Stimulated activated CD8-positive, alpha-beta memory T cell treated with anti-CD3 and anti-CD28 coated beads, Interleukin-12 subunit alpha, Interleukin-12 subunit beta, amount 100 ng/mL, for 24 hours (primary cell): ENCODE measurements around the gene MYEOV.

Experiments
- DNase-seq: peaks from one replicate; pipeline ENCODE4 v3.0.0-alpha.2; 2020; ENCODE audit errors: extremely low read depth

The MYEOV gene

DNA sequence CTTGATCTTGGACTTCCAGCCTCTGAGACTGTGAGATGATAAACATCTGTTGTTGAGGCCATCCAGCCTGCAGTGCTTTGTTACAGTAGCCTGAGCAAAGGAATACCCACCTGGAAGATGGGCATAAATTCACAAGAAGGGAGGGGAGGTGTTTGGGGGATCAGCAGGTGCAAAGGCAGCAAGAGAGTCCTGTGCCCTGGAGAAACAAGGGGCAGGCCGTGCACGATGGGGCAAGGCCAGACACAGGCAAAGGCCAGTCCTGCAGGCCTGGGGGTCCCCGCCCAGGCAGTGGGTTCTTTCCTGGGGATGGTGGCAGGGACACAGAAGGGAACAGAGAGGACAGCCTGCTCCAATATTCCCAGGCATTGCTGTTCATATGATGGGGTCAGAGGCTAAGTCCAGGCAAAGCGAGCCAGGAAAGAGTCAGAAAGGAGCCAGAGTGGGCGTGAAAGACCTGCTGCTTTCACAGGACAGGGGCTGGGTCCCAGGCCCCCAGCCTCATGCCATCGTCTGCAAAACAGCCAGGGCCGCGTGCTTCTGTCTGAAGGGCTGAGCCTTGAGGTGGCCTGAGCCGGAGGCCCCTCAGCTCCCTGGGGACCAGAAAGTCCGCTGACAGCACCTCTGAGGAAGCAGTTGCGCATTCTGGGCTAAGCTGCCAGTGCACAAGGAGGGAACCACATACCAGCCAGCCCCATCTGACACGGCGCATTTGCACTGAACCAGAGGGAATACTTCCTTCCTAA lies 48.8 kb downstream of the MYEOV start:
- DNase-seq = no peak

DNA sequence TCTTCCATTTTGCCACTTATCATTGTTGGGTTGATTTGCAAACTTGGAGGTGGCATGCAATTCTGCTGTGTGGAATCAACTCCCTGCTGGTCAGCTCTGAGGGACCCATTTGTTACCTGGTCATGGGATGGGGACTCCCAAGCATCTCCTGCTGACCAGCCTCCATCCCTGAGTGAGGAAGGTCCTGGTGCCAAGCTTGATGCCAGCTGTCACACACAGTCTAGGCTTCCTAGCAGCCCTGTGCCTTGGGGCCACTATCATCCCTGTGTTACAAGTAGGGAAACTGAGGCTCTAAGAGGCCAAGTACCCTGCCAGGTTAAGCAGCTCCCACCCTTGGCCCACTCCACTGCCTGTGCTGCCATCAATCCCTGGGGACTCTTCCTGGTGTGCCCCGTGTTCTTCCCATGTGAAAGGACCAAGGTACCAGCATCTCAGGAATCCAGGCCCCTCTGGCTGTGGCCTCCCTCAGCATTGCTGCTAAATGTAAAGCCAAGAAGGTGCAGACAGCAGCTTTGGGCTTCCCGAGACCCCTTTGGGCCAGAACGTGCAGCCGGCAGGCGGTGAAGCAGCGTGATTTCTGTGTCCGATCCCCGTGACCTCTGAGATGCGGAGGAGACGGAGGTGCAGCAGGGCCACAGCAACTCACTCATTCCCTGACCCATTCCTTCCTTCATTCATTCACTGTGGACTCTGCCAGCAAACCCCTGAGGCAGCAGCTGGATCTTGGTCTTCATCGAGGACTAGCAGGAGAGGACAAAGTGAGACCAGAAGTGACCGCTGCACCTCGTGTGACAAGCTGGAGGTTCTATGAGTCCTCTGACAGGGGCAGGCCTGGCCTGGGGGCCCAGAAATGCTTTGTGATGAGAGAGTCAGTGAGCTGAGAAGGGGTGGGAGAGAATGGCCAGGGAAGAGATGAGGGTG lies 49.7 kb downstream of the MYEOV start:
- DNase-seq = no peak

GRCh38 chr11:69344570-69345145 lies 50.7 kb downstream of the MYEOV start:
- DNase-seq = no peak
